Progenitor cell of endocrine pancreas (in vitro differentiated cells): ENCODE measurements around the gene PCP2. TPM values are rescaled to one million over a fixed set of nuclear protein-coding genes. Genes with fewer than 3 reads are reported as not detected.

Experiments
- DNase-seq: peaks from one replicate; pipeline ENCODE4 v3.0.0; 2021; ENCODE audit warnings: low spot score; ENCODE audit not compliant: unreplicated experiment
- H3K27ac Mint-ChIP-seq: 2 replicates; pipeline ENCODE4 v1.8.0; 2021; ENCODE audit warnings: mild to moderate bottlenecking, moderate library complexity, mixed read lengths
- H3K27me3 Mint-ChIP-seq: 2 replicates; pipeline ENCODE4 v1.8.0; 2021; ENCODE audit warnings: mixed read lengths
- H3K36me3 Mint-ChIP-seq: 2 replicates; pipeline ENCODE4 v1.8.0; 2022; ENCODE audit warnings: mixed read lengths; ENCODE audit not compliant: insufficient read depth
- H3K4me1 Mint-ChIP-seq: 2 replicates; pipeline ENCODE4 v1.8.0; 2021; ENCODE audit warnings: low read depth, mixed read lengths
- H3K4me3 Mint-ChIP-seq: 2 replicates; pipeline ENCODE4 v1.8.0; 2021; ENCODE audit warnings: low read depth, mild to moderate bottlenecking, moderate library complexity, mixed read lengths
- H3K9me3 Mint-ChIP-seq: 2 replicates; pipeline ENCODE4 v1.8.0; 2021; ENCODE audit warnings: low read depth, mixed read lengths
- CTCF ChIP-seq: fragments of 200-600 bp; sonication (generic); IDR thresholded peaks from one replicate; pipeline ENCODE4 v1.5.0; 2021; ENCODE audit warnings: antibody characterized with exemption, mild to moderate bottlenecking; ENCODE audit not compliant: unreplicated experiment
- total RNA-seq: library from RNA; stranded (reverse); gene quantifications from 2 replicates; pipeline ENCODE4 v1.2.1, GENCODE V29; 2021

Gene PCP2
- total RNA-seq, 1 donor from 2014 or later: 2.0 TPM

GRCh38 chr19:7632340-7633203 is 947 bp downstream of the PCP2 start:
- peaks cover 26% of the 10 kb centered on the region for H3K4me1 Mint-ChIP-seq
- no peak for TF ChIP-seq CTCF
- H3K36me3 Mint-ChIP-seq: peaks cover 5% of the 10 kb centered on the region
- H3K4me3 Mint-ChIP-seq: no peak overlapping the region
- DNase-seq: no peak
- H3K9me3 Mint-ChIP-seq: no peaks in the 10 kb centered on the region
- no peak overlapping the region for H3K27ac Mint-ChIP-seq
- H3K27me3 Mint-ChIP-seq: peaks cover 14% of the 10 kb centered on the region

- peak overlapping the region; percentile 16 for H3K4me3 Mint-ChIP-seq
- peaks cover 14% of the 10 kb centered on the region for H3K27me3 Mint-ChIP-seq
- TF ChIP-seq CTCF: no peak
- H3K36me3 Mint-ChIP-seq: peaks cover 7% of the 10 kb centered on the region
- no peak for DNase-seq
- H3K27ac Mint-ChIP-seq: no peak overlapping the region
- peaks cover 26% of the 10 kb centered on the region for H3K4me1 Mint-ChIP-seq
- no peaks in the 10 kb centered on the region for H3K9me3 Mint-ChIP-seq
These were observed 1.9 kb downstream of the PCP2 start for GRCh38 chr19:7631577-7631976.

- TF ChIP-seq CTCF: no peak
- DNase-seq: peak; percentile 88
- Mint-ChIP-seq H3K9me3 (no peaks in the 10 kb centered on the region), H3K36me3 (peaks cover 7% of the 10 kb centered on the region), H3K4me3 (peak within 1 kb of the TSS; percentile 100), H3K4me1 (peaks cover 26% of the 10 kb centered on the region), H3K27ac (peak within 1 kb of the TSS; percentile 99), H3K27me3 (peaks cover 2% of the 10 kb centered on the region)
These were observed 4.0 kb downstream of the PCP2 start, which contains the start of the genes PET100 and XAB2 for GRCh38 chr19:7629347-7630054. TSS of gene PET100 (plus strand) at chr19:7629793. CDS start at chr19:7629834, 41 bp downstream. TSS of gene XAB2 (minus strand) at chr19:7629545. CDS start at chr19:7629527, 18 bp downstream.

- H3K4me1 Mint-ChIP-seq: peaks cover 26% of the 10 kb centered on the region
- peak overlapping the region; percentile 100 for H3K4me3 Mint-ChIP-seq
- H3K9me3 Mint-ChIP-seq: no peaks in the 10 kb centered on the region
- peak overlapping the region; percentile 99 for H3K27ac Mint-ChIP-seq
- no peaks in the 10 kb centered on the region for H3K27me3 Mint-ChIP-seq
- TF ChIP-seq CTCF: no peak
- DNase-seq: no peak
- H3K36me3 Mint-ChIP-seq: peaks cover 7% of the 10 kb centered on the region
These were observed 4.8 kb downstream of the PCP2 start for GRCh38 chr19:7628589-7629311.

- Mint-ChIP-seq H3K27me3 (no peaks in the 10 kb centered on the region), H3K4me1 (peaks cover 26% of the 10 kb centered on the region), H3K9me3 (no peaks in the 10 kb centered on the region), H3K36me3 (peaks cover 11% of the 10 kb centered on the region), H3K27ac (no peak overlapping the region), H3K4me3 (no peak overlapping the region)
- no peak for TF ChIP-seq CTCF
- DNase-seq: no peak
These were observed 6.4 kb downstream of the PCP2 start for GRCh38 chr19:7627166-7627565.
